GM21723 (cell line): Measurements from ENCODE around the gene KCNK5.

Experiments
- ATAC-seq: cut with Tn5 transposase; IDR thresholded peaks from one replicate; pipeline ENCODE4 v1.9.1; 2021; ENCODE audit warnings: mild to moderate bottlenecking, moderate library complexity; ENCODE audit not compliant: unreplicated experiment

The KCNK5 gene

DNA sequence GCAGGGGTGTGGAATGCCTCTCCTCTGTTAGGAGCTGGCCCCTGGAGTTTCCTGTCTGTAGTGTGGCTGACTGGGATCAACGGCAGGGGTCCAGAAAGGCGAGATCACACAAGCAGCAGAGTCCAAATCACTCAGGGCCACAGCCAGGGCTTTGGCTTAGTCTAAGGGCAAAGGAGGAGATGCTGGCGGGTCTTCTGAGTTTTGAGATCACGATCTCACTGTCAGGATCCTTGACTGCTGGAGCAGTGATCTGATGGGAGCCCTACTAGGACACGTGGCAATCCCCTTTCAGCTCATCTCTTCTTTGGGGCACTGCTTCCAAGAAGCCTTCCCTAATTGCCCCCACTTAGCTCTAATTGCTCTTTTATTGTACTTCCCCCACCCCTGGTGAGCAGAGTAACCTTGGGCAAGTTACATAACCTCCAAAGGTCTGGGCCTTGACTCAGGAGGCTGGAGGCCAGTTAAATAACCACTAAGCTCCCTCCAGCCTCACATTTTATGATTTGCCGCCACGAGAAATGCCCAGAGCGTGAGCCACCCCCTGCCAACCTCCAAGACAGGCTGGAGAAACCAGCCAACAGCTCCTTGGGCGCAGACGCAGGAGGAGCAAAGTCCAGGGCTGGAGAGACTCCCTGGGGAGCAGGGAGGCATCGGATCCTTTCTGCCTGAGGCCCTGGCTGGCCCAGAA, 12.0 kb downstream of the KCNK5 start:
- ATAC-seq: no peak

DNA sequence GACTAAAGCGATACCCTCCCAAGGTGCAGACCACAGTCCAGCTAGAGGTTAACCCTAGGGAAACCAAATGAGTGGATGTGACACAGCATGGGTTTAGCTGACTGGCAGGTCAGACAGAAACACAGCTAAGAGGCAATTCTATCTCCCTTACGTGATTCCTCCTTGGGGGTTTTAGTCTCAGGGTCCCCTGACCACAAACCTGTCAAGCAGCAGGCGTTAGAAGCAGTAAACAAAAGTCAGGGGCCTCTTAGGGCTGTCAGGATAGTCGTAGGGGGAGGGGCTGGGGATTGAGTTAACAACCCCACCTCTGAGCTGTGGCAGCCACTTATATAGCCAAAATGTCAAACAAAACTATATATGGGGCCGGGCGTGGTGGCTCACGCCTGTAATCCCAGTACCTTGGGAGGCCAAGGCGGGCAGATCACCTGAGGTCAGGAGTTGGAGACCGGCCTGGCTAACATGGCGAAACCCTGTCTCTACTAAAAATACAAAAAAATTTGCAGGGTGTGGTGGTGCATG, 13.6 kb downstream of the KCNK5 start:
- no peak for ATAC-seq

DNA sequence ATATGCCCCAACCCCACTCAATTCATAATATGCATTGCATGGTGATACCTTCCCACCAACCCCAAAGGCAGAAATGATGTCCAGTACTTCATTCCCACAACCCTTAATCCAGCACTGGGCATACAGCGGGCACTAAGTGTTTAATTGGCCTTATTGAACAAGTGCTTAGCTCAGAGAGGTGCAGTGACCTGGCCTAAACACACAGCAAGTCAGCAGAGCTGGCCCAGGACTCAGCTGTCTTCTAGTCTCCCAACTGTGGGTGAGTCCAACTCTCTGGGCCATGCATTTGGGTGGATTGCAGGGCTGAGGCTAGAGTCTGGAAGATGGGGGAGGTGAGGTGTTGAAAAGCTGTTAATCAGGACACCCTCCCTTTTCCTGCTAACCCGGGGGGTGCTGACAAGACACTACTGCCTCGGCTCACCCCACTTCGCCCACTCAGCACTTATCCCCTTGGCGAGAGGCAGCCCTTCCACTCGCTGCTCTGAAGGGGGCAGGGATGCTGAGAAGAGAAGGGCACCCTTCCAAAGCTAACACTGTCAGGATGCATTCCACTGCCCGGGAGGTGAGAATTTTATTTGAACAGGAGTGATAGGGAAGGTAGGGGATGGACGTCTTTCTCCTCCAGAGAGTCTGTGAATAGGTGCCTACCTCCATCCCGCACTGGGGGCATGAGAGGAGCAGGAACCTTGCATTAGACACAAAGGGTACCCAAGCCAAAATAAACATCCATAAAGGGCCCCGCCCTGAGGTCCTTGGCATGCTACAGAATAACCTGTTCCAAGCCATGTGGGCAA, 14.2 kb downstream of the KCNK5 start:
- no peak for ATAC-seq

DNA sequence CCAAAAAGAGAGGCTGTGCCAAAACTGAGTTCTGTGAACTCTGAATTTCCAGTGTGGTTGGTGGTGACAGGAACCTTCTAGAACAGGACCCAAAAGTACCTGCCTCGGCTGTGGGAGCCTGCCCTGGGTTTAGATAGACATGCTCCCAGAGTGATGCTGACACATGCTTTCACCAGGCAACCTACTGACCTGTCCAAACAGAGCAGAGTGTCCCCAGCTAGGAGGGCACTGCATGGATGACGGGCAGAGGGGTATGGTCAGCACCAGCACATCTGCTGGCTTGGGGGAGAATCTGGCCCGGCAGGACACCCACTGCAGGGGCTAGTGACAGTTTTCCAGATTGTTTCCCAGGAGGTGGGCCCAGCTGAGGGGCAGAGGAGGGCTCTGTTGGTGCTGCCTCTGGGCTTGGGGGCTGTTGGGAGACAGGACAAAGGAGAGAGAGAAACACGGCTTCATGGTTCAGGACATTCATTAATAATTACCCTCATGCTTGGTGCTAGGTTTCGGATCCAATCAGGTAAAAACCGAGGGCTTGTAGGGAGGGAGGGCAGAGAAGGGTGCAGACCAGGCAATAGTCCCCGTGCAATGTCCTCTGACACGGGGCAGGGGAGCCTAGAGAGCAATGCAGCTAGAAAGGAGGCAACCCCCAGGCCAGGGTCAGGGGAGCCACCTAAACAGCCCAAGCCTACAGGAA, 15.0 kb downstream of the KCNK5 start:
- no peak for ATAC-seq

DNA sequence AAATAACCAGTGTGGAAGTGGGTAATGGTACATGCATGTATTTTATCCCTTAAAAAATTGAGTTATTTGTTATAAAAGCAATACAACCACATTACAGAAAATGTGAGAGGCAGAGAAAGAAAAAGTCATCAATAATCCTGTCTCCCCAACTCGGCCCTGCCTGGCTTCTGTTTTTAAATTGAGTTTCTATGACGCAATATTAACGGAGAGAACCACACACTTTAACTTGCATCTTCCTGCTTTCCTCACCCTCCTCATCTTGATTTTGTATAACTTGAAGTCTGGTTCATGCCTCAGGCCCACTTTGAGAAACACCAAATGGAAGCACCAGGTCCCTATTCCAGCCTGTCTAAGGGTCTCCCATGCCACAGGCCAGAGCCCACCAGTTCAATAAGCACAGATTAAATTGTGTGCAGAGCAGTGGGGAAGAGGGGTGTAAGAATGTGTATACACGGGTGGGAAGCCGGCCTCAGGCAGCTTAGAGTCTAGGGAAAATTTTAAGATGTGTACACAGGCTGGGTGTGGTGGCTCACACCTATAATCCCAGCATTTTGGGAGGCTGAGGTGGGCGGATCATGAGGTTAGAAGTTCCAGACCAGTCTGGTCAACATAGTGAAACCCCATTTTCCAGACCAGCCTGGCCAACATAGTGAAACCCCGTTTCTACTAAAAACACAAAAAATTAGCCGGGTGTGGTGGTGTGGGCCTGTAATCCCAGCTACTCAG, 15.9 kb downstream of the KCNK5 start:
- no peak for ATAC-seq

DNA sequence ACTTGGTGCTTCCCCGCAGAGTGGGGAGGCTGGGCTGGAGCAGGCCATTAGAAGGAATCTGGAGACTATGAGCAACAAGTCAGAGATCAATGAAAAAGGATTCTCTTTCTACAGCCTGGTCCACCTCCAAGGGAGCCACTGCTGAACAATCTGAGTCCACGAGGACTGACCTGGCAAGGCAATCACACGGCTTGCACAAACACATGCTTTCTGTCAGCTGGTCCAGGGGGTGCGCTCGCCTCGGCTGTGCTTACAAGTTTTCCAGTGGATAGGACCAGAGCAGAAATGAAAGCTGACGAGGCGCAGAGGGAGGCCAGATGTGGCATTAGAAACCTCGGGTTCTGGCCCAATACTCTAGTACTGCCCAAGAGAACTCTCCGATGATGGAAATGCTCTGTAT, 18.1 kb downstream of the KCNK5 start:
- no peak for ATAC-seq

DNA sequence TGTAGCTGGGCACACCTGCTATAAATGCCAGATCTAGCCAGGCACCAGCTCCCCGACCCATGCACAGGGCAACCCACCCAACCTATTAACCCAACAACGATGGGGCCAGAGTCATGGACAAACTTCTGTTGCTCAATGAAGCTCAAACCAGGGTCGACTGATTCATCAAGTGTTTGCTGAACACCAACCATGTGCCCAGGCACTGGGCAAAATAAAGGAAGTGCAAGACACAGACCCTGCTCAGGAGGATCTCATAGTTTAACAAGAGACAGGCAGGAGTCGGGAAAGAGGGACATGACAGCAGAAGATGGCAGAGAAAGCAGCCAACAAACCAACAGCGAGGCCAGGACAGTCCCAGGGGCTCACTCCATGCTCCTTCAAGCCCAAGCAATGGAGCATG, 18.8 kb downstream of the KCNK5 start:
- ATAC-seq: no peak

DNA sequence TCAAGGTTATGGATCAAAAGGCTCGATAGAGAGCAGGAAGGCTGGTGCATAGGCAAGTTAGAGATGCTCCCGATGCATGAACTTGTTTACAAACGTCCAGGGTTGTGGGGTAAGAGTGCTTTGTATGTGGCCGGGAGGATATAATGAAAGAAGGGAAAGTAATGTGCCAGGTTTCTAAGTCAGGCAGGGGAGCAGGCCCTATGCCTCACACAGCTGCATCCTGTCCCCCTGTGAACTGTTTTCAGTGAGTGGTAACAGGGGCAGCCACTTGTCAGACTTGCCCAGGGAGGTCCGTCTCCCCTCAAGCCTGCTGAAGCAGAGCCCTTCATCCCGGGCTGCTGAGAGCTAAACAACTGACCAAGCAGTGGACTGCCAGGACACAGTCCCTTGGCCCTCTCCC, 19.4 kb downstream of the KCNK5 start:
- ATAC-seq: no peak

DNA sequence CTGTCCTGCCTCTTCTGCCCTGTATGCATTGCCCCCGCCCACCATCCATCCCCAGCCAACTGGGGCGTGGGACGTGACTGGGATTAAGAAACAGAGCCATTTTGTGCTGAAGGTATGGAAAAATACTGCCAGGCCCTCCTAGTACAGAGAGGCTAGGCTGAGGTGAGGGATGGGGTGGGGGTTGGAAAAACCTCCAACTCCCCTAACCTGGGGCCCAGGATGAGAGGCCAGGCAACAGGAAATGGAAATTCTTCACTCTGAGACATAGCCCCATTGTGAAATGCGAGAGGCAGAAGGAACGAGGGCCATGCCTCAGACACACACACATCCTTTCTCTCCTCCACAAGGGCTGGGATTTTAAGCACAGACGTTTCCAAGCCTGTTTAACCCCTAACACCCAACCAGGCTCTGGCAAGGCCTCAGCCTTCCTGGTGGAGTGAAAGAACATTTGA, 19.9 kb downstream of the KCNK5 start:
- no peak for ATAC-seq

DNA sequence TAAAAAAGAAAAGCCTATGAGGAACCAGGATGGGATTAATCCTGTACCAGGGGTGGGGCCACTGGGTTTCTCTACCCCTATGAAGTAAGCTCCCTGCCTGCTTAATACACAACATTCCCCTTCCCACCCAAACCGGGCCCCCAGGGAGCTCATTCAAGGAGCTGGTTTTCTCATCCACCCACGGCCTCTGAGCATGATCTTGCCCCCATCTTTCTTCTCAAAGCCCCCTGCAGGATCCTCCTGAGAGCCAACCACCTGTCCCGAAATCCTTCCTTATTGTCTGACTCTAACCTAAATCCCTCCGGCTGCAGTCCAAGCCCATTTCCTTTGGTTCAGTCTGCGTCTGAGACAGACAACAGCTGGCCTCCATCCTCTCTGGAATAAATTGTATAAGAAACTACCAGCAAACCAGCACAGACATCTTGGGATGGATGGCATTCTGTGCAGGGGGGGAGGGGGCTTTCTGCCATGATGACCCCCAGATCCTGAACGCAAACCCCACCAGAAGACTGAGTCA, 21.0 kb downstream of the KCNK5 start:
- ATAC-seq: no peak

DNA sequence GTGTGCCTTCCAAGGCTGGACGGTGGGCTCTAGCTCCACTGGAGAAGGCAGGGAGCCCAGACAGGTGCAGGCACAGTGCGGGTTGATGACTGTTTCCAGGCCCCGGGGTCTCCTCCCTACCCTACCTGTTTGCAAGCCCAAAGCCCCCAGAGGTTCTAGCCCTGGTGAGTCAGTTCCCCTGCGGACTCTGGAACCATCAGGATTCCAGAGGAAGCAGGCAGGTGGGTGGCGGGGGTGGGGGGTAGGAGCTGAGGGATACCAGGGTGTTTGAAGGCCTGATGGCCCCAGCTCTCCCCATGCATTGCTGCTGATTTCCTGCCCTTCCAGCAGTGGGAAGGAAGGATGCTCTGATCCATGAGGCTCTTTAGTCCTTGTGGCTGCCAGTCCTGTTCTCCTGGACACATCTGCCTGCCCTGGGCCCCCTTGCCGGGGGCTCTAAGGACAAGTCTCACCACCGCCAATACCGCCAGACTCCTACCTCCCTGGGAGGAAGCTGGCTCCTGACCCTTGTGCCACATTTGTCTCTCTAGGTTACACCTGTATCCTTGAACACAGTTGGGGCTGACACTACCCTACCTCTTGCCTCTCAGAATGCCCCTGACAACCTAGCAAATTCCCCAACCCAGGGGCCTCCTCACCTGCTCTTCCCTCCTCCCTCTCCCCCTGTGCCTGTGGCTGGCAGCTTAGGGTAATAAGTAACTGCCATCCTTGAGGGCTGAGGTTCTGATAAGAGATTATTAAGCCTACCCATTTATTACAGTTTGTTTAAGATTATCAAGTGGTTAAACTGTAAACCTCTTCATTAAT, 21.7 kb downstream of the KCNK5 start:
- ATAC-seq: no peak

DNA sequence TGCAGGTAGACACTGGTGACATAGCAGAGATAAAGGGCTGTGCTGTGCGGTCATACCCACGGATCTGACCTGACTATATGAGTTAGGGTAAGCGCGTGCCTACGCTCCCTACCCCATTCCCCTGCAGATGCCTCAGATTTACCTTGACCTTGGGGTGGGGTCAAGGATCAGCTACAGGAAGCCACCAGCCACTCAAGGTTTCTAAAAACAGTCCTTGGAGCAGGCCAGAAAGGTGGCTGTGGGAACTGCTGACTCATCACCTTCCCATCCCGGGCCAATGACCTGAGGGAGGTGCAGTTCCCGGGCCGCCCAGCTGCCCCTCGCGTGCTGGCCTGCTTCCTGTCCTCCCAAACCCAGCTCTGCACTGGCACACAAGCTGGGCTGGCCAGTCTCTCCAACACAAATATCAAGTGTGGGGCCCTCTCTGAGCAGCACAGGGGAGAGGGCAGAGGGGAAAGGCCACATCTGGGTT, 23.0 kb downstream of the KCNK5 start:
- no peak for ATAC-seq

DNA sequence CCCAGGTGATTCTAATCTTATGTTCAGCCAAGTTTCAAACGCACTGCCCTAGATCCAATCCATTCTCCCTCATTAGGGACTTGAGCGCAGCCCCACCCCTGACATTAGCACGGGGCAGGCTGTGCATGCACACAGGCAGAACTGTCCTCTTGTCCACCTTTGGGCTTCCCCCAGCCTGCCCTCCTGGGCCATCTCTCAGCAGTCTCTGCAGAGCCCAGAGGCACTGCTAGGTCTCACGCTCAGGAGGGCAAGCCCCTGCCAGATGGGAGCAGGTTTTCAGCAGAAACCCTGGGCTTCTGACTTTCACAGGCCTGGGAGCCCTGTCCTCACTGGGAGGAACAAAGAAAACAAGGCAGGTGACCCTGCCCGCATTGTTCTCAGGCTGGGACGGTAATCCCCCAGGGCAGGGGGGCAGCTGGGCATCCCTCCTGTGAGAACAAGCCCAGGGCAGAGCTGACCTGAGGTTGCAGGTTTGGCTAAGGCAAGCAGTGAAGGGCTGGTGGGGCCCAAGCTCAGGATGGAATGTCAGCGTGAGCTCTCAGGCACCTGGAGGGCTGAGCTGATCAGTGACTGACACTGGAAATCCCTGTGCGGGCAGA, 24.5 kb downstream of the KCNK5 start:
- ATAC-seq: no peak

DNA sequence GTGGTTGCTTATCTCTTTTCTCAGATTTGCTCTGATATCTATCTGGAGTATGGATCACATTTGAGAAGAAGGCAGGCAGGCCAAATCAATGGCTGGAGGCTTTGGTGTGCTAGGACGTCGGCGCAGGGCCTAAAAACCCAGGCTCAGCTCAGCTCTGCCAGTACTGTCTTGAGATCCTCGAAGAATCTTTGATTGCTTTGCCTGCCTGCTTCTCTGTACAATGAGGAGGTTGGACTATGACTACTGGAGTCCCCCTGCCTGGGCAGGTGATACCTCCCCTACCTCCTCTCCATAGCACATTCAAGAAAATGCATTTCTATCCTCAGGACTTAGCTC, 25.1 kb downstream of the KCNK5 start:
- no peak for ATAC-seq

DNA sequence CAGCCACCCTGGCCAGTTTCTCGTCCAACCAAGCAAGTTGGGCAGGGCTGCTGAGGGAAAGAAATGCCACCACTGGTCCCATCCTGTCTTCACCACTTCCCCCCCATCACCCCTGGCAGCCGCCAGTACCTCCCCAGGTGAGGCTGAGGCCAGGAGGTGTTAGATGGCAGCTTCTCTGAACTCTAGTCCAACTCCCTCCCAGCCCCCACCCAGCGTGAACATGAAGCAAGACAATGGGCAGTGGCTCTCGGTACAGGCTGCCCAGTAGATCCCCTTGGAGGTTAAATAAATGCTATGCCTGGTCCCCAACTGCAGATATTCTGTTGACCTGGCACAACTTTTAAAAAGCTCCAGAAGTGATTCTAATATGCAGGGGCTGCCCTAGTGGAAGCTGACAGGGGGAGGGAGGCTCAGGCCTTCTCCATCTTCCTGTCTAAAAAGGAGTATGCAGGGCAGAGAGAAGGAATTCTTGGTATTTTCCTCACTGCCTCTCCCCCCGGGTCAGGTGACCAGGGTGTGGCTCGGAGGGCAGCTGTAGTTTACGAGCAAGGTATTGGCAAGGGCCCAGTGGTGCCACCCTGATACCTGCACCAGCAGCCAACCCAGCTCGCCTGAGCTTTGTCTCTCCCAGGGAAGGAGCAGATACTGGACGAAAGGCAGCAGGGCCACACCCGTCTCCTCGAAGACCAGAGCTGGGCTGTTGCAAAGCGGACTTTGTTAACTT, 25.7 kb downstream of the KCNK5 start:
- no peak for ATAC-seq

DNA sequence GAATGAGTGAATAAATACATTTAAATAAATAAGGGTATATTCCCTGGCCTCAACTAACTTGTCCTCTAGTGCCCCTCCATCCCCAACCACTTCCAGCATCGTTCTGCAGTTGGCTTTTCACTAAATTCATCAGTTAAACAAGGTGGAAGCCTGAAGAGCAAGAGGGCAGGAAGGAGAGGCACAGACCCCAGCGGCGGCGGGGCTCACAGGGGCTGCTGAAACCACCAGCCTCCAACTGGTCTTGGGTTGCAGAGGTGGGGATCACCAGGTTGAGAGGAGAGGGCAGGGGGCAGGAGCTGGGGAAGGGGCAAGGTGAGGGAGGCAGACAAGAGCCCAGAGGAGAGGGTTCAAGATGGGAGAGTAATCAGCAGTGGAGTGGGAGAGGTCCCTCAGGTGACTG, 27.1 kb downstream of the KCNK5 start:
- no peak for ATAC-seq

DNA sequence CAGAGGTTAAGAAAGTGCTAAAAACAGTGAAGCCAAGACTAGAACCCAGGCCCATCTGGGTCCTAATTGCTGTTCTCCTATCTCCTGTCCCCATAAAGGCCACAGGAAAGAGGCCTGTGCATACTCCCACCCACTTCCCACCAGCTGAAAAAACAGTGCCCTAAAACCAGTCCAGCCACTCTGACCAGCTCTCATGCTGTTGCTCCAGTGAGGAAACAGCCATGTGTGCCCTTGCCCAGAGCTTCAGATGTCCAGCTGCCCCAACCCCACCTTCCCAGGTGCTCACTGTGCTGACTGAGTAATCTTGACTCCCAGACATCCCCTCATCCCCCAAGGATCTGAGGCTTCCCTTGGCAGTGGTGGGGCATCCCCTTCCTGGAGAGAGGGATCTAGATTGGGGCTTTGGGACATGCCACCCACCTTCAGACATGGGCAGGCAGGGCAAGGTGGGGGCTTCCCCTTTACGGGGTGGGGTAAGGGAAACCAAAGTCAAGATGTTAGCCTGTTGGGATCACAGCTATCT, 28.7 kb downstream of the KCNK5 start:
- no peak for ATAC-seq

DNA sequence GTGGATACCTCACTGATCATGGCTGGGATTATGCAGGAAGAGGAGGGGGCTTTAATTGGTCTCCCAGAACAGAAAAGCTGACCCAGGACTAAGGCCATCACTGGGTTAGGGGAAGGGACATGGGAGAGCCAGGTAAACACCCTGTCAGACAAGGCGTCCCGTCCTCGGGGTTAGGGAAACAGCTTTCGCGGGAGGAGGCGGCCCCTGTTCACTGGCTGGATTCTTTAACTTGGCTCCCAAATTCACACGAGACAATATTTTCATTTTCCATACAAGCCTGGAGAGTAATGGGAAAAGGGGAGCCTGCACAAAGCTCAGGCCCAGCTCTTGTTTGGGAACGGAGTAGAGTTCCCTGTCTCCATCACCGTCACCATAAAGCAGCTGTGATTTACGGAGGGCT, 29.3 kb downstream of the KCNK5 start:
- ATAC-seq: no peak
